NCI-H128 (cell line): ENCODE data around the gene IMMP1L.

ENCODE experiments used
- DNase-seq: peaks from one replicate; lab custom pipeline; 2025; ENCODE audit not compliant: unreplicated experiment; lab: John Stamatoyannopoulos, UW

Gene IMMP1L

DNA sequence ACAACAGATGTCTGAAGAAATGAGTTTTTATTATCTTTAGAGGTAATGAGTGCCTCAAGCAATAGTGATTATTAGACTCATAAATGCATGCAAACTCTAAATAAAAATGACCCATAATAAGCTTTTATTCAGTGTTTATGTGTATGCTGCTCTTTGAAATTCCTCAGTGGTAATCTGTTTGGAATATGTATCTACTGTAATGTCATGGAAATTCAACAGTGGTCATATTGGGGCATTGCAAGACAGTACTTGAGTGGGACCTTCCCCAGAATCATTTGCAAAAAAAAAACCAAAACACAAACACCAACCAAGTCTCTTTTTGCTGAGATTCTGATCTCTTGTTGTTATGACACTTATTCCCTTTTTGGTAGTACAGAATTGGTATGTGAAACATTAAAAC lies 104.8 kb downstream of the IMMP1L start:
- DNase-seq = no peak

DNA sequence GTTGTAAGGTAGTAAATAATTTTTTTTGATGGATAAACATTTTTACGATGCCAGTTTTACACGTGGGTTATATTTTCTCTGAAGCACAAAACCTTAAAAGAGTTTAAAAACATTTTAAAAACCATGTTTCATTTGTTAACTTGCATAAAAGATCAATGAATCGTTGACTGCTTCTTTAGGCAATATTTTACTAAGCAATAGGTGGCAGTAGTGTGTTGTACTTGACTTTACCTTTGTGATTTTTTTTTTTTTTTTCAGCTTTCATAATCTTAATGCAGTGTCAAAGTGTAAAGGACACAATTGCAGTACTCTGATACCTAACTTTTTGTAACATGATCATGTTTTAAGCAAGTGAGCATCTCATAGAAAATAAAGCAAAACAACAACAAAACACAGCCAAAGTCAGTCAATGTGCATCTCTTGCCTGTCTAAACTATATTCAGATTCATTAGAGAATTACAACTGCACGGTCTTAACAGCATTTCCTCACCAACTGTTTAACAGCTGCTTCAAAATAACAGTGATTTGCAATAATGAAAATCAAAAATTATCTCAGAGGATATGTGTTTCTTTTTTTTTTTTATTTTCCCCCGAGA lies 112.1 kb downstream of the IMMP1L start:
- no peak for DNase-seq

- DNase-seq = no peak
Measured at GRCh38 chr11:31387379-31387778, 122.0 kb downstream of the IMMP1L start.

DNA sequence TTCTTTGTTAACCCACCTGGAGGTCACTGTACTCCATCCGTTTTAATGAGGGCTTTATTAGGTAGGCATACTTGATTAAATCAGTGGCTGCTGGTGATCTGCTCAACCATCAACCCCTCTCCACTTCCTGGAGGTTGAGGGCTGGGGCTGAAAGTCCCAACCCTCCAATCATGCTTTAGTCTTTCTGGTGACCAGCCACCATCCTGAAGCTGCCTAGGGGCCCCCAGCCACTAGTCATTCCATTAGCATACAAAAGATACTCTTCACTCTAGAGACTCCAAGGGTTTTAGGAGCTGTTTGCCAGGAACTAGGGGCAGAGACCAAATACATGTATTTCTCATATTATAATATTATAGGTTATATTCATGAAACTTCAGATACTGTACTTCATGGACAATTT lies 126.3 kb downstream of the IMMP1L start:
- DNase-seq = no peak
